ENCODE results near the gene GNA12. TPM values are rescaled to one million over a fixed set of nuclear protein-coding genes. Genes with fewer than 3 reads are reported as not detected.
A peak's percentile ranks its signal among the peaks of the same experiment; 100 is the strongest.

GNA12 gene
- total RNA-seq, 1 donor from 2014 or later: 68.6 TPM

- Mint-ChIP-seq H3K27me3 (no peaks in the 10 kb centered on the region), H3K4me3 (ENCODE audit: low read depth) (no peak overlapping the region), H3K9me3 (ENCODE audit: low read depth) (no peaks in the 10 kb centered on the region), H3K27ac (peak overlapping the region; percentile 11), H3K36me3 (ENCODE audit: insufficient read depth) (peaks cover 6% of the 10 kb centered on the region), H3K4me1 (ENCODE audit: low read depth) (peaks cover 19% of the 10 kb centered on the region)
- TF ChIP-seq CTCF (IDR thresholded peaks at IDR 0.05; ENCODE audit: unreplicated experiment): no peak
- no peak for DNase-seq (ENCODE audit: low spot score, unreplicated experiment)
These were observed 36.0 kb downstream of the GNA12 start for GRCh38 chr7:2807845-2808772.

GRCh38 chr7:2807460-2807844 lies 36.7 kb downstream of the GNA12 start:
- H3K36me3 Mint-ChIP-seq (ENCODE audit: insufficient read depth): peaks cover 6% of the 10 kb centered on the region
- no peak overlapping the region for H3K27ac Mint-ChIP-seq
- TF ChIP-seq CTCF (IDR thresholded peaks at IDR 0.05; ENCODE audit: unreplicated experiment): no peak
- H3K4me1 Mint-ChIP-seq (ENCODE audit: low read depth): peaks cover 25% of the 10 kb centered on the region
- no peaks in the 10 kb centered on the region for H3K27me3 Mint-ChIP-seq
- DNase-seq (ENCODE audit: low spot score, unreplicated experiment): no peak
- no peaks in the 10 kb centered on the region for H3K9me3 Mint-ChIP-seq (ENCODE audit: low read depth)
- H3K4me3 Mint-ChIP-seq (ENCODE audit: low read depth): no peak overlapping the region

- no peak for TF ChIP-seq CTCF (IDR thresholded peaks at IDR 0.05; ENCODE audit: unreplicated experiment)
- Mint-ChIP-seq H3K27me3 (no peaks in the 10 kb centered on the region), H3K36me3 (ENCODE audit: insufficient read depth) (peaks cover 6% of the 10 kb centered on the region), H3K4me3 (ENCODE audit: low read depth) (no peak overlapping the region), H3K4me1 (ENCODE audit: low read depth) (peaks cover 32% of the 10 kb centered on the region), H3K9me3 (ENCODE audit: low read depth) (no peaks in the 10 kb centered on the region), H3K27ac (no peak overlapping the region)
- DNase-seq (ENCODE audit: low spot score, unreplicated experiment): no peak
These were observed 37.5 kb downstream of the GNA12 start for GRCh38 chr7:2806571-2806970.

- Mint-ChIP-seq H3K27me3 (no peaks in the 10 kb centered on the region), H3K27ac (no peak overlapping the region), H3K9me3 (ENCODE audit: low read depth) (peaks cover 3% of the 10 kb centered on the region), H3K4me3 (ENCODE audit: low read depth) (no peak overlapping the region), H3K36me3 (ENCODE audit: insufficient read depth) (peaks cover 5% of the 10 kb centered on the region), H3K4me1 (ENCODE audit: low read depth) (peaks cover 38% of the 10 kb centered on the region)
- TF ChIP-seq CTCF (IDR thresholded peaks at IDR 0.05; ENCODE audit: unreplicated experiment): no peak
- no peak for DNase-seq (ENCODE audit: low spot score, unreplicated experiment)
These were observed 38.7 kb downstream of the GNA12 start for GRCh38 chr7:2805213-2805944.

GRCh38 chr7:2804227-2804763 lies 39.8 kb downstream of the GNA12 start:
- Mint-ChIP-seq H3K36me3 (ENCODE audit: insufficient read depth) (peaks cover 6% of the 10 kb centered on the region), H3K27ac (no peak overlapping the region), H3K4me1 (ENCODE audit: low read depth) (peaks cover 40% of the 10 kb centered on the region), H3K9me3 (ENCODE audit: low read depth) (peaks cover 6% of the 10 kb centered on the region), H3K27me3 (no peaks in the 10 kb centered on the region), H3K4me3 (ENCODE audit: low read depth) (no peak overlapping the region)
- DNase-seq (ENCODE audit: low spot score, unreplicated experiment): no peak
- peak; percentile 20 for TF ChIP-seq CTCF (IDR thresholded peaks at IDR 0.05; ENCODE audit: unreplicated experiment)

Measured in progenitor cell of endocrine pancreas (in vitro differentiated cells).